OCI-LY1 (cell line): ENCODE measurements around the gene GPR85.

Experiments used
- H2AFZ ChIP-seq: fragments of 200-600 bp; sonication (generic), shearing (Covaris generic); 2 replicates; pipeline ENCODE4 v1.6.0; 2014; ENCODE audit warnings: antibody characterized with exemption, mild to moderate bottlenecking, low read length
- H3F3A ChIP-seq: fragments of 200-600 bp; sonication (generic), shearing (Covaris generic); 2 replicates; pipeline ENCODE4 v1.6.0; 2014; ENCODE audit warnings: mild to moderate bottlenecking, antibody characterized with exemption, low read length, moderate library complexity; ENCODE audit not compliant: insufficient read depth
- H3K27ac ChIP-seq: fragments of 200-600 bp; sonication (generic); 2 replicates; pipeline ENCODE4 v1.5.1; 2014; ENCODE audit warnings: low read length, mixed run types, mild to moderate bottlenecking, low read depth; ENCODE audit not compliant: poor library complexity, severe bottlenecking
- H3K27me3 ChIP-seq: fragments of 200-600 bp; sonication (generic); 2 replicates; pipeline ENCODE4 v1.6.0; 2014; ENCODE audit warnings: antibody characterized with exemption, mild to moderate bottlenecking, low read length, moderate library complexity; ENCODE audit not compliant: insufficient read depth
- H3K36me3 ChIP-seq: fragments of 200-600 bp; sonication (generic); 2 replicates; pipeline ENCODE4 v1.6.1; 2014; ENCODE audit warnings: mild to moderate bottlenecking, antibody characterized with exemption, low read length, moderate library complexity, mixed read lengths; ENCODE audit not compliant: insufficient read depth
- H3K4me1 ChIP-seq: fragments of 200-600 bp; sonication (generic); 2 replicates; pipeline ENCODE4 v1.5.1; 2014; ENCODE audit warnings: mild to moderate bottlenecking, low read length, moderate library complexity; ENCODE audit not compliant: insufficient read depth, severe bottlenecking
- H3K4me2 ChIP-seq: fragments of 200-600 bp; sonication (generic), shearing (Covaris generic); 2 replicates; pipeline ENCODE4 v1.6.1; 2014; ENCODE audit warnings: low read length
- H3K4me3 ChIP-seq: fragments of 200-600 bp; sonication (generic); 2 replicates; pipeline ENCODE4 v1.5.1; 2014; ENCODE audit warnings: low read length, low read depth, mild to moderate bottlenecking, mixed read lengths; ENCODE audit not compliant: poor library complexity, severe bottlenecking
- H3K79me2 ChIP-seq: fragments of 200-600 bp; shearing (Covaris generic); 2 replicates; pipeline ENCODE4 v1.6.1; 2016; ENCODE audit warnings: mixed run types, low read length, mixed read lengths; ENCODE audit not compliant: insufficient read depth
- H3K9ac ChIP-seq: fragments of 200-600 bp; sonication (generic), shearing (Covaris generic); 2 replicates; pipeline ENCODE4 v1.6.1; 2014; ENCODE audit warnings: mild to moderate bottlenecking, low read length, mixed read lengths
- H3K9me2 ChIP-seq: fragments of 200-600 bp; sonication (generic), shearing (Covaris generic); 2 replicates; pipeline ENCODE4 v1.6.1; 2014; ENCODE audit warnings: low read depth, mild to moderate bottlenecking, low read length, mixed read lengths
- H3K9me3 ChIP-seq: fragments of 200-600 bp; shearing (Covaris generic); 2 replicates; pipeline ENCODE4 v1.6.1; 2014; ENCODE audit warnings: low read length, mixed read lengths
- H4K20me1 ChIP-seq: fragments of 200-600 bp; sonication (generic), shearing (Covaris generic); 2 replicates; pipeline ENCODE4 v1.6.0; 2016; ENCODE audit warnings: mild to moderate bottlenecking, low read length; ENCODE audit not compliant: insufficient read depth
- CTCF ChIP-seq: fragments of 200-600 bp; sonication (generic), shearing (Covaris generic); IDR thresholded peaks from 2 replicates; pipeline ENCODE4 v1.5.1; 2017; ENCODE audit warnings: mild to moderate bottlenecking, antibody characterized with exemption, low read length, moderate library complexity, mixed read lengths
- EZH2 ChIP-seq: fragments of 200-600 bp; sonication (generic), shearing (Covaris generic); IDR thresholded peaks from 2 replicates; pipeline ENCODE4 v1.8.0; 2017; ENCODE audit warnings: borderline replicate concordance, mixed run types, mild to moderate bottlenecking, antibody characterized with exemption, low read length, moderate library complexity, mixed read lengths

The GPR85 gene

DNA sequence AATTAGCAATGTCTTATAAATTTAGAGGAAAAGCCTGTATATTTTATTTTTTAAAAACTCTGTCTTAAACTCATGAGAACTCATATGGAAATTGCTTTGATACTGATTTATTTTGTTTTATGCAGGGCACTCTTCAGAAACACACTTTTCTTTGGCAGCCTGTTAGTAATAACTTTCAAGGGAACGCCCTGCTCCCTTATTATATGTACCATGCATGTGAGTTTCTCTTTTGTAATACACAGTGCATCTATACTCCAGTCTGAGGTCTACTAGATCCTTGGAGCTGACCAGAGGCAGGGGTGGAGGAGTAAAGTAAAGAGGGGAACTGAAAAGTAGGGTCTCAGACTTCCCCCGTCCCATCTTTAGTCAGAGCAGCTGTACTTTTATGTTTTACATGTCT is 40.2 kb downstream of the GPR85 start:
- Histone ChIP-seq H3K36me3 (no peaks in the 10 kb centered on the region), H2AFZ (no peak overlapping the region)
- TF ChIP-seq CTCF (no peak), EZH2 (no peak)

GRCh38 chr7:113045379-113045778 is 41.2 kb downstream of the GPR85 start:
- H3K4me3 ChIP-seq: no peak overlapping the region
- H3F3A ChIP-seq: no peaks in the 10 kb centered on the region
- no peaks in the 10 kb centered on the region for H3K79me2 ChIP-seq
- no peaks in the 10 kb centered on the region for H4K20me1 ChIP-seq
- no peaks in the 10 kb centered on the region for H3K36me3 ChIP-seq
- H3K9me3 ChIP-seq: no peaks in the 10 kb centered on the region
- no peak overlapping the region for H3K9ac ChIP-seq
- TF ChIP-seq CTCF: no peak
- no peak for TF ChIP-seq EZH2
- H3K27ac ChIP-seq: no peak overlapping the region
- H3K9me2 ChIP-seq: no peaks in the 10 kb centered on the region
- H2AFZ ChIP-seq: no peak overlapping the region
- H3K4me1 ChIP-seq: no peaks in the 10 kb centered on the region
- H3K27me3 ChIP-seq: no peaks in the 10 kb centered on the region
- no peak overlapping the region for H3K4me2 ChIP-seq

More for the DNA sequence above, 40.2 kb downstream of the GPR85 start:
- Histone ChIP-seq H3K9me2 (no peaks in the 10 kb centered on the region), H3K4me2 (no peak overlapping the region), H3K27me3 (no peaks in the 10 kb centered on the region), H3F3A (no peaks in the 10 kb centered on the region), H3K79me2 (no peaks in the 10 kb centered on the region), H3K4me1 (no peaks in the 10 kb centered on the region), H3K27ac (no peak overlapping the region), H4K20me1 (no peaks in the 10 kb centered on the region), H3K9me3 (no peaks in the 10 kb centered on the region), H3K9ac (no peak overlapping the region), H3K4me3 (no peak overlapping the region)

DNA sequence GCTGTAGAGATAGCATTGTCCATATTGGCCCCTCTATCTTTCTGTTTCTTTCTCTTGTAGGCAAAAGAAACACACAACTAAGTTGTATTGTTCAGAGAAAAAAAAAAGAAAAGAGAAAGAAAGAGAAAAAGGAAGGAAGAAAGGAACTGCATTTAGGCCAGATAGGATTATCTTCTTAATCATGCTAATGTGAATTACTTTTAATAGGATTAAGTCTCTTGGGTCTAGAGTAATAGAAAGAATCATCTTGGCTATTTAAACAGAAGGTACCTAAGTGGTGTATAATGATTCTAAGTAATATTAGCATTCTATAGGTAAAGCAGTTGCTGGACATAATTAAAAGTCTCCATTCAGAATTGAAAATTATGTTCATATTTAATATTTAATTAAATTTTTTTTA is 42.2 kb downstream of the GPR85 start:
- Histone ChIP-seq H3F3A (no peaks in the 10 kb centered on the region), H3K79me2 (no peaks in the 10 kb centered on the region), H3K9ac (no peak overlapping the region), H3K27ac (no peak overlapping the region), H3K9me3 (no peaks in the 10 kb centered on the region), H3K9me2 (no peaks in the 10 kb centered on the region), H4K20me1 (no peaks in the 10 kb centered on the region), H3K4me3 (no peak overlapping the region), H3K27me3 (no peaks in the 10 kb centered on the region), H3K4me2 (no peak overlapping the region), H2AFZ (no peak overlapping the region), H3K4me1 (no peaks in the 10 kb centered on the region), H3K36me3 (no peaks in the 10 kb centered on the region)
- TF ChIP-seq CTCF (no peak), EZH2 (no peak)
